ENCODE results near the gene DIPK1A.
A peak's percentile ranks its signal among the peaks of the same experiment; 100 is the strongest.

Gene DIPK1A

GRCh38 chr1:92952714-92953113, 8.5 kb downstream of the DIPK1A start:
- Histone ChIP-seq H3K27ac (peak overlapping the region in 1 of 2 donors; percentile 20), H3K4me3 (no peak overlapping the region)
- DNase-seq (ENCODE audit: low spot score), result no peak
- no peak for TF ChIP-seq CTCF (IDR thresholded peaks at IDR 0.05)

- no peak for TF ChIP-seq CTCF (IDR thresholded peaks at IDR 0.05)
- DNase-seq (ENCODE audit: low spot score), result no peak
- Histone ChIP-seq H3K27ac (peak overlapping the region; percentile 15 to 77), H3K4me3 (no peak overlapping the region)
Observed at GRCh38 chr1:92951141-92951582, 10.1 kb downstream of the DIPK1A start.

GRCh38 chr1:92949937-92950817, 11.1 kb downstream of the DIPK1A start:
- no peak for DNase-seq (ENCODE audit: low spot score)
- Histone ChIP-seq H3K27ac (peak overlapping the region; percentile 15 to 22), H3K4me3 (no peak overlapping the region)
- no peak for TF ChIP-seq CTCF (IDR thresholded peaks at IDR 0.05)

GRCh38 chr1:92948071-92948470, 13.2 kb downstream of the DIPK1A start:
- DNase-seq (ENCODE audit: low spot score), result no peak
- H3K27ac ChIP-seq, result no peak overlapping the region
- no peak for TF ChIP-seq CTCF (IDR thresholded peaks at IDR 0.05)
- no peak overlapping the region for H3K4me3 ChIP-seq

- H3K4me3 ChIP-seq, result no peak overlapping the region
- DNase-seq (ENCODE audit: low spot score), result no peak
- no peak for TF ChIP-seq CTCF (IDR thresholded peaks at IDR 0.05)
- peak overlapping the region in 1 of 2 donors; percentile 56 for H3K27ac ChIP-seq
Observed at GRCh38 chr1:92945748-92946270, 15.5 kb downstream of the DIPK1A start.

- Histone ChIP-seq H3K27ac (peak overlapping the region; percentile 56 to 76), H3K4me3 (no peak overlapping the region)
- no peak for TF ChIP-seq CTCF (IDR thresholded peaks at IDR 0.05)
- no peak for DNase-seq (ENCODE audit: low spot score)
Observed at GRCh38 chr1:92944901-92945747, 16.1 kb downstream of the DIPK1A start.

Measured in coronary artery (tissue), 2 donors.